SH-SY5Y (cell line): ENCODE results near the gene SMIM26.

Experiments used
- GATA2 ChIP-seq: IDR thresholded peaks from 2 replicates; pipeline ENCODE4 v1.6.1; 2011; ENCODE audit warnings: mild to moderate bottlenecking, low read depth, low read length
- GATA3 ChIP-seq: IDR thresholded peaks from 2 replicates; pipeline ENCODE4 v1.6.1; 2011; ENCODE audit warnings: low read depth, mild to moderate bottlenecking, low read length, moderate library complexity

- no peak for TF ChIP-seq GATA2
- no peak for TF ChIP-seq GATA3
Observed at GRCh38 chr20:18527339-18527738, 39.9 kb upstream of the SMIM26 start.
